Esophagus squamous epithelium (tissue), 4 donors: ENCODE data around the gene HBE1.

Experiments used
- CTCF ChIP-seq, 6 experiments: fragments of 450-650 bp in 4 of 6; fragments of 200-600 bp in 2 of 6; sonication (generic) in 2 of 6; IDR thresholded peaks; one replicate each; pipeline ENCODE4 v1.5.1; 2016 to 2019; ENCODE audit warnings: antibody characterized with exemption in 6 of 6, mild to moderate bottlenecking in 4 of 6, moderate library complexity in 4 of 6
- POLR2A ChIP-seq, 4 donors: fragments of 450-650 bp; IDR thresholded peaks; one replicate each; pipeline ENCODE4 v1.6.1; 2017; ENCODE audit warnings: antibody characterized with exemption in 4 of 4, mild to moderate bottlenecking in 4 of 4, moderate library complexity in 3 of 4

GRCh38 chr11:5226732-5227310, 42.9 kb downstream of the HBE1 start, which contains the start of gene HBB:
- TF ChIP-seq CTCF (IDR thresholded peaks at IDR 0.05) (no peak), POLR2A (IDR thresholded peaks at IDR 0.05) (no peak)
